ENCODE results near the gene MAD1L1.

DNA sequence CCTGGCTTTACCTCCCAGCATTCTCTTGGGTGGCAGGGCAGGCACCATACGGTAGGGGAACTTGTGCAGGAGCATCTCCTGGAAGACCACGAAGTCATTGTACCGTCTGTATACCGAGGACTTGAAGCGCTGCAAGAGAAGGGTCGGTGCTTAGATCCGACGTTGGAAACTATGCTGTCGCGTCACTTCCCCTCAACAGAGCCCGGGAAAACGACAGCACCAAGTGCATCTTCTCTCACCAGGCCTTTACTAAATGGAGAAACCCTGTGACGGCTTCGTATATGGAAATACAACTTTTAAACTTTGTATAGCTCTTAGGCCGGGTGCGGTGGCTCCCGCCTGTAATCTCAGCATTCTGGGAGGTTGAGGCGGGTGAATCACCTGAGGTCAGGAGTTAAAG lies 42.4 kb upstream of the MAD1L1 start:
- TF ChIP-seq ZNF70 (CRISPR knock-in tag; IDR thresholded peaks at IDR 0.05), result no peak
- no peak for TF ChIP-seq BACH2 (CRISPR knock-in tag; IDR thresholded peaks at IDR 0.05; ENCODE audit: borderline replicate concordance)
- no peak for TF ChIP-seq ZFP3 (CRISPR knock-in tag; IDR thresholded peaks at IDR 0.05)
- TF ChIP-seq ZFP30 (CRISPR knock-in tag; IDR thresholded peaks at IDR 0.05), result no peak
- TF ChIP-seq ESRRG (CRISPR knock-in tag; IDR thresholded peaks at IDR 0.05), result no peak
- no peak for TF ChIP-seq TCF4 (CRISPR knock-in tag; IDR thresholded peaks at IDR 0.05; ENCODE audit: borderline replicate concordance)
- TF ChIP-seq, protein P1, sequence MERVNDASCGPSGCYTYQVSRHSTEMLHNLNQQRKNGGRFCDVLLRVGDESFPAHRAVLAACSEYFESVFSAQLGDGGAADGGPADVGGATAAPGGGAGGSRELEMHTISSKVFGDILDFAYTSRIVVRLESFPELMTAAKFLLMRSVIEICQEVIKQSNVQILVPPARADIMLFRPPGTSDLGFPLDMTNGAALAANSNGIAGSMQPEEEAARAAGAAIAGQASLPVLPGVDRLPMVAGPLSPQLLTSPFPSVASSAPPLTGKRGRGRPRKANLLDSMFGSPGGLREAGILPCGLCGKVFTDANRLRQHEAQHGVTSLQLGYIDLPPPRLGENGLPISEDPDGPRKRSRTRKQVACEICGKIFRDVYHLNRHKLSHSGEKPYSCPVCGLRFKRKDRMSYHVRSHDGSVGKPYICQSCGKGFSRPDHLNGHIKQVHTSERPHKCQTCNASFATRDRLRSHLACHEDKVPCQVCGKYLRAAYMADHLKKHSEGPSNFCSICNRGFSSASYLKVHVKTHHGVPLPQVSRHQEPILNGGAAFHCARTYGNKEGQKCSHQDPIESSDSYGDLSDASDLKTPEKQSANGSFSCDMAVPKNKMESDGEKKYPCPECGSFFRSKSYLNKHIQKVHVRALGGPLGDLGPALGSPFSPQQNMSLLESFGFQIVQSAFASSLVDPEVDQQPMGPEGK (CRISPR knock-in tag; IDR thresholded peaks at IDR 0.05; ENCODE audit: borderline replicate concordance), result no peak

All from SK-N-SH treated with all-trans-retinoic acid at 6 μM for 48 hours (cell line).